Erythroblast (primary cell): ENCODE data around the gene ATP6V1F.

Source experiments
- DNase-seq, 2 experiments: peaks; one replicate each; lab custom pipeline; 2025; lab: John Stamatoyannopoulos, UW
- GATA1 ChIP-seq: IDR thresholded peaks from 2 replicates; pipeline ENCODE4 v1.6.1; 2011; ENCODE audit warnings: low read depth, mild to moderate bottlenecking, control low read depth, low read length, moderate library complexity
- POLR2A ChIP-seq: IDR thresholded peaks from 2 replicates; pipeline ENCODE4 v1.6.1; 2011; ENCODE audit warnings: mild to moderate bottlenecking, low read length

Gene ATP6V1F

GRCh38 chr7:128876586-128876977 is 13.9 kb downstream of the ATP6V1F start:
- TF ChIP-seq POLR2A (no peak), GATA1 (no peak)
- no peak for DNase-seq

- no peak for DNase-seq
- TF ChIP-seq POLR2A (no peak), GATA1 (no peak)
Measured at GRCh38 chr7:128876978-128877755, 14.5 kb downstream of the ATP6V1F start.

- DNase-seq, result no peak
- TF ChIP-seq GATA1 (no peak), POLR2A (no peak)
Measured at GRCh38 chr7:128877756-128878120, 15.1 kb downstream of the ATP6V1F start.

- TF ChIP-seq POLR2A, result no peak
- TF ChIP-seq GATA1, result no peak
- DNase-seq, result no peak
Measured at GRCh38 chr7:128878226-128879105, 15.8 kb downstream of the ATP6V1F start.

- no peak for DNase-seq
Measured at GRCh38 chr7:128879461-128879938, 16.8 kb downstream of the ATP6V1F start.

GRCh38 chr7:128879939-128880746 is 17.5 kb downstream of the ATP6V1F start:
- TF ChIP-seq POLR2A (no peak), GATA1 (no peak)
- DNase-seq, result peak; percentile 24 to 52

More at GRCh38 chr7:128879461-128879938, 16.8 kb downstream of the ATP6V1F start:
- TF ChIP-seq POLR2A (no peak), GATA1 (no peak)

GRCh38 chr7:128880791-128881457 is 18.3 kb downstream of the ATP6V1F start:
- no peak for TF ChIP-seq POLR2A
- no peak for TF ChIP-seq GATA1
- DNase-seq, result no peak

- TF ChIP-seq GATA1 (no peak), POLR2A (no peak)
- no peak for DNase-seq
Measured at GRCh38 chr7:128881458-128882125, 18.9 kb downstream of the ATP6V1F start.

- TF ChIP-seq POLR2A (no peak), GATA1 (no peak)
- DNase-seq, result no peak
Measured at GRCh38 chr7:128882134-128882533, 19.5 kb downstream of the ATP6V1F start.

GRCh38 chr7:128883622-128884448 is 21.2 kb downstream of the ATP6V1F start:
- no peak for TF ChIP-seq GATA1
- TF ChIP-seq POLR2A, result no peak
- peak; percentile 82 to 86 for DNase-seq

- no peak for DNase-seq
- no peak for TF ChIP-seq GATA1
- no peak for TF ChIP-seq POLR2A
Measured at GRCh38 chr7:128884561-128885369, 22.1 kb downstream of the ATP6V1F start.
